ENCODE data around the gene CEACAM4. TPM values are rescaled to one million over a fixed set of nuclear protein-coding genes. Genes with fewer than 3 reads are reported as not detected.

CEACAM4 gene
- total RNA-seq, 1 donor from 2014 or later: not detected

GRCh38 chr19:41621226-41621625, 5.6 kb downstream of the CEACAM4 start:
- no peak for DNase-seq
- Mint-ChIP-seq H3K27ac (ENCODE audit: unreplicated experiment) (no peak overlapping the region), H3K36me3 (ENCODE audit: unreplicated experiment) (no peaks in the 10 kb centered on the region), H3K4me3 (ENCODE audit: unreplicated experiment) (no peak overlapping the region), H3K27me3 (ENCODE audit: unreplicated experiment) (peaks cover 11% of the 10 kb centered on the region), H3K4me1 (ENCODE audit: low read depth, unreplicated experiment) (no peaks in the 10 kb centered on the region), H3K9me3 (ENCODE audit: unreplicated experiment) (peaks cover 2% of the 10 kb centered on the region)
- no peak for TF ChIP-seq CTCF (IDR thresholded peaks at IDR 0.05; ENCODE audit: partially characterized antibody, unreplicated experiment)

- Mint-ChIP-seq H3K27me3 (ENCODE audit: unreplicated experiment) (peaks cover 11% of the 10 kb centered on the region), H3K4me1 (ENCODE audit: low read depth, unreplicated experiment) (no peaks in the 10 kb centered on the region), H3K9me3 (ENCODE audit: unreplicated experiment) (peaks cover 2% of the 10 kb centered on the region), H3K27ac (ENCODE audit: unreplicated experiment) (no peak overlapping the region), H3K36me3 (ENCODE audit: unreplicated experiment) (no peaks in the 10 kb centered on the region), H3K4me3 (ENCODE audit: unreplicated experiment) (no peak overlapping the region)
- no peak for DNase-seq
- TF ChIP-seq CTCF (IDR thresholded peaks at IDR 0.05; ENCODE audit: partially characterized antibody, unreplicated experiment): no peak
Measured at GRCh38 chr19:41620171-41620570, 6.7 kb downstream of the CEACAM4 start.

GRCh38 chr19:41619018-41619556, 7.8 kb downstream of the CEACAM4 start:
- Mint-ChIP-seq H3K9me3 (ENCODE audit: unreplicated experiment) (peaks cover 4% of the 10 kb centered on the region), H3K27me3 (ENCODE audit: unreplicated experiment) (peaks cover 13% of the 10 kb centered on the region), H3K27ac (ENCODE audit: unreplicated experiment) (no peak overlapping the region), H3K36me3 (ENCODE audit: unreplicated experiment) (no peaks in the 10 kb centered on the region), H3K4me1 (ENCODE audit: low read depth, unreplicated experiment) (no peaks in the 10 kb centered on the region), H3K4me3 (ENCODE audit: unreplicated experiment) (no peak overlapping the region)
- TF ChIP-seq CTCF (IDR thresholded peaks at IDR 0.05; ENCODE audit: partially characterized antibody, unreplicated experiment): no peak
- no peak for DNase-seq

- H3K4me1 Mint-ChIP-seq (ENCODE audit: low read depth, unreplicated experiment): no peaks in the 10 kb centered on the region
- no peak for DNase-seq
Measured at GRCh38 chr19:41617941-41618730, 8.7 kb downstream of the CEACAM4 start.

More at GRCh38 chr19:41617941-41618730, 8.7 kb downstream of the CEACAM4 start:
- Mint-ChIP-seq H3K9me3 (ENCODE audit: unreplicated experiment) (peaks cover 4% of the 10 kb centered on the region), H3K27me3 (ENCODE audit: unreplicated experiment) (peaks cover 13% of the 10 kb centered on the region), H3K4me3 (ENCODE audit: unreplicated experiment) (no peak overlapping the region), H3K36me3 (ENCODE audit: unreplicated experiment) (no peaks in the 10 kb centered on the region), H3K27ac (ENCODE audit: unreplicated experiment) (no peak overlapping the region)
- TF ChIP-seq CTCF (IDR thresholded peaks at IDR 0.05; ENCODE audit: partially characterized antibody, unreplicated experiment): no peak

Data from glutamatergic neuron (in vitro differentiated cells).